Stimulated activated naive B cell treated with anti-CD40 and anti-IgM and Interleukin-4, amounts not matched to agents 10 μg/mL and 1 μg/mL and 100 μg/mL, for 72 hours (primary cell): Measurements from ENCODE around the gene CBFA2T2.

Experiments used
- ATAC-seq, 2 donors: fragments of 150-1000 bp; cut with Tn5 transposase; replicated peaks; 2 replicates each; pipeline ENCODE4 v1.10.0; 2021; ENCODE audit warnings: moderate library complexity in 1 of 2
- DNase-seq: peaks from one replicate; pipeline ENCODE4 v3.0.0; 2021
- H3K27ac Mint-ChIP-seq: one replicate; pipeline ENCODE4 v1.8.0; 2022; ENCODE audit warnings: mild to moderate bottlenecking, mixed read lengths
- H3K27me3 Mint-ChIP-seq, 2 donors: one replicate each; pipeline ENCODE4 v1.8.0; 2022; ENCODE audit warnings: mixed read lengths in 2 of 2
- H3K36me3 Mint-ChIP-seq, 2 donors: one replicate each; pipeline ENCODE4 v1.8.0; 2022; ENCODE audit warnings: mixed read lengths in 2 of 2, mild to moderate bottlenecking in 1 of 2
- H3K4me1 Mint-ChIP-seq, 2 donors: one replicate each; pipeline ENCODE4 v1.8.0; 2022; ENCODE audit warnings: mixed read lengths in 2 of 2, mild to moderate bottlenecking in 1 of 2
- H3K4me3 Mint-ChIP-seq, 2 donors: one replicate each; pipeline ENCODE4 v1.8.0; 2022; ENCODE audit warnings: mild to moderate bottlenecking in 2 of 2, mixed read lengths in 2 of 2, moderate library complexity in 1 of 2
- H3K9me3 Mint-ChIP-seq, 2 donors: one replicate each; pipeline ENCODE4 v1.8.0; 2022; ENCODE audit warnings: mixed read lengths in 2 of 2, mild to moderate bottlenecking in 1 of 2

Gene CBFA2T2

GRCh38 chr20:33663161-33664084 lies 173.5 kb downstream of the CBFA2T2 start:
- peak; percentile 77 for DNase-seq
- peaks cover 4 to 6% of the 10 kb centered on the region in 2 donors for H3K36me3 Mint-ChIP-seq

DNA sequence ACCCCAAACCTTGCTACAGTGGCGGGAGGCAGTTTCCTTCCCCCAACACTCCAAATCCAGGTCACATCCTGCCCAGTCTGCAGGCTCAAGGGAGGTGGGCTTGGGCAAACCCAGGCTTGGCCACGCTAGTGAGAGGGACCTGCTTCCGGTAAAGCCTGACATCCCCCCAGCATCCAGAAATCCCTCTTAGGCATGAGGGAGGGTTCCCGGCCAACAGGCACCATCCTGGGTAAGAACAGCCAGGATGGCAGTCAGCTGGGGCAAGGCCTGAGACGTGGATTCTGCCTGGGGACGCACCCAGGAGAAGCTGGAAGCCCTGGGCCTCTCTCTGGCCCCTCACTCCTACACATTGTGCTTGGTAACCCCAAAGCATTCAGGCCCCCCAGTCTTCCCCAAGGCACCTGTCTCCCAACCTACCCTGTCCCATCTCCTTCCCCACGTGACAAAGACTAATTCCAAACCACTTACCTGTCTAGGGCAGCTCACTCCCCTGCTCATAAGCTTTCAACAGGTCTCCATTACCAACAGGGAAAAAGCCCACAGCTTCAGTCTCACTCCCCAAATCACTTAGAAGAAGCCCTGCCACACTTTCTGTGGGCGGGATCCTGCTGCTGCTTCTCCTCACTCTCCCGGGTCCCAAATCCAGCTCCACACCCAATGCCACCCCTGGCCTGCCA lies 174.3 kb downstream of the CBFA2T2 start:
- H3K4me3 Mint-ChIP-seq: peak overlapping the region; percentile 84 to 89
- no peak for ATAC-seq
- H3K9me3 Mint-ChIP-seq: no peaks in the 10 kb centered on the region
- H3K4me1 Mint-ChIP-seq: peaks cover 28 to 43% of the 10 kb centered on the region in 2 donors
- H3K27ac Mint-ChIP-seq: peak overlapping the region; percentile 80
- no peak for DNase-seq
- H3K36me3 Mint-ChIP-seq: peaks cover under 1 to 2% of the 10 kb centered on the region in 2 donors
- H3K27me3 Mint-ChIP-seq: no peaks in the 10 kb centered on the region

More at GRCh38 chr20:33663161-33664084, 173.5 kb downstream of the CBFA2T2 start:
- Mint-ChIP-seq H3K4me3 (peak overlapping the region; percentile 84 to 89), H3K27me3 (no peaks in the 10 kb centered on the region), H3K4me1 (peaks cover 28 to 41% of the 10 kb centered on the region in 2 donors), H3K9me3 (no peaks in the 10 kb centered on the region), H3K27ac (peak overlapping the region; percentile 81)
- ATAC-seq: peak; percentile 61 to 71

GRCh38 chr20:33664762-33665144 lies 174.9 kb downstream of the CBFA2T2 start:
- peaks cover 0 to 1% of the 10 kb centered on the region in 2 donors for H3K36me3 Mint-ChIP-seq
- H3K4me1 Mint-ChIP-seq: peaks cover 29 to 43% of the 10 kb centered on the region in 2 donors
- peak overlapping the region; percentile 84 to 89 for H3K4me3 Mint-ChIP-seq
- no peaks in the 10 kb centered on the region for H3K9me3 Mint-ChIP-seq
- ATAC-seq: no peak
- peak overlapping the region; percentile 80 for H3K27ac Mint-ChIP-seq
- H3K27me3 Mint-ChIP-seq: no peaks in the 10 kb centered on the region
- DNase-seq: no peak

GRCh38 chr20:33666293-33667244 lies 176.7 kb downstream of the CBFA2T2 start, which contains the start of gene ACTL10:
TSS of gene ACTL10 (plus strand) at chr20:33666943. CDS start at chr20:33667498, 555 bp downstream.
- ATAC-seq (peak; percentile 74 to 76), DNase-seq (peak; percentile 94)
- Mint-ChIP-seq H3K4me1 (peaks cover 30 to 43% of the 10 kb centered on the region in 2 donors), H3K27ac (peak within 1 kb of the TSS; percentile 91), H3K9me3 (no peaks in the 10 kb centered on the region), H3K27me3 (no peaks in the 10 kb centered on the region), H3K4me3 (peak within 1 kb of the TSS; percentile 85 to 86), H3K36me3 (peaks cover 0 to 3% of the 10 kb centered on the region in 2 donors)

DNA sequence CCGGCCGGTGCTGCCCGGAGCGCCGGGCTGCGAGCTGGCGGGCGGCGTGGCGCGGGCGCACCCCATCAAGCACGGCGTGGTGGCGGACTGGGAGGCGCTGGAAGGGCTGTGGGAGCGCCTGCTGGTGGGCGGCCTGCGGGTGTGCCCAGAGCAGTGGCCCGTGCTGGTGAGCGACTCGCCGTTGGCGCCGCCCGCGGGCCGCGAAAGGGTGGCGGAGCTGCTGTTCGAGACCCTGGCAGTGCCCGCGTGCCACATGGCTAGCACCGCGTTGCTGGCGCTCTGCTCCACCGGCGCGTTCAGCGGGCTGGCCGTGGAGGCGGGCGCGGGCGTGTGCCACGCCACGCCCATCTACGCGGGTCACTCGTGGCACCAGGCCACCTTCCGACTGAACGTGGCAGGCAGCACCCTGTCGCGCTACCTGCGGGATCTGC lies 177.4 kb downstream of the CBFA2T2 start:
- DNase-seq (peak; percentile 49), ATAC-seq (peak; percentile 19 to 28)
- Mint-ChIP-seq H3K27me3 (no peaks in the 10 kb centered on the region), H3K36me3 (peaks cover 0 to 3% of the 10 kb centered on the region in 2 donors), H3K4me1 (peaks cover 28 to 43% of the 10 kb centered on the region in 2 donors), H3K4me3 (peak overlapping the region; percentile 85 to 86), H3K27ac (peak overlapping the region; percentile 91), H3K9me3 (no peaks in the 10 kb centered on the region)

- H3K4me3 Mint-ChIP-seq: peak overlapping the region; percentile 85 to 86
- peaks cover 0 to 3% of the 10 kb centered on the region in 2 donors for H3K36me3 Mint-ChIP-seq
- H3K27me3 Mint-ChIP-seq: peaks cover 0 to 3% of the 10 kb centered on the region in 2 donors
- ATAC-seq (peak; percentile 55 to 56), DNase-seq (peak; percentile 76)
- peaks cover 26 to 42% of the 10 kb centered on the region in 2 donors for H3K4me1 Mint-ChIP-seq
- H3K9me3 Mint-ChIP-seq: no peaks in the 10 kb centered on the region
- peak overlapping the region; percentile 91 for H3K27ac Mint-ChIP-seq
Measured at GRCh38 chr20:33667676-33668465, 178.0 kb downstream of the CBFA2T2 start.

DNA sequence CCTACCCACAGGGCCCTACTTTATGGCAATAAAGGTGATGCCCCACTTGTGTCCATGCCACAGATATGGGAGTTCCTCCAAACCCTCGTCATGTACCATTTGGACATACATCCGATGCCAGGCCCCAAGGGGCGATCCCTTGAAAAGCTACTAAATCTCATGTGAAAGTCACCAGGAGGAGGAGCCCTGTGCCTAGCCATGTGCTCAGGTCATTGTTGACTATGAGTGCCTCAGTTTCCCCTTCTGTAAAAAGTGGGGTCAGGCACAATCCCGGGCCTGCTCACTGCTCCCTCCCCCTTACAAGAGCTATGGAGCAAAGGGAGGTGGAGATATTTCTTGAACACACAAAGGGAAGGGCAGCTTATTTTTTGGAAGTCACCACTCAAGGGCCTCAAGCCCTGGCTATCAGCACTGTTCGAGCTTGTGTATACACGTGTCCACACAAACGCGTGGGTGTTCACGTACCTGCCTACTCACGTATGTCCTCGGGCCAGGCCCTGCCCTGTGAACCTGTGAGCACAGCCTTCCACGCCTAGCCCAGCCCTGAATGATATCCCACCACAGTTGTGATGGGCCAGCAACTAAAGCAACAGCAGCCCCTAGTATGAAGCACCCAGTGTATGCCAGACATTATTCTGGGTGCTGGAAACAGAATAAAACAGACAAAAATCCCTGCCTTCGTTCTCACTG lies 178.7 kb downstream of the CBFA2T2 start:
- DNase-seq (no peak), ATAC-seq (no peak)
- peak overlapping the region; percentile 85 to 86 for H3K4me3 Mint-ChIP-seq
- no peak overlapping the region for H3K27ac Mint-ChIP-seq
- no peaks in the 10 kb centered on the region for H3K9me3 Mint-ChIP-seq
- H3K4me1 Mint-ChIP-seq: peaks cover 30 to 45% of the 10 kb centered on the region in 2 donors
- peaks cover 0 to 3% of the 10 kb centered on the region in 2 donors for H3K36me3 Mint-ChIP-seq
- H3K27me3 Mint-ChIP-seq: peaks cover 0 to 6% of the 10 kb centered on the region in 2 donors

DNA sequence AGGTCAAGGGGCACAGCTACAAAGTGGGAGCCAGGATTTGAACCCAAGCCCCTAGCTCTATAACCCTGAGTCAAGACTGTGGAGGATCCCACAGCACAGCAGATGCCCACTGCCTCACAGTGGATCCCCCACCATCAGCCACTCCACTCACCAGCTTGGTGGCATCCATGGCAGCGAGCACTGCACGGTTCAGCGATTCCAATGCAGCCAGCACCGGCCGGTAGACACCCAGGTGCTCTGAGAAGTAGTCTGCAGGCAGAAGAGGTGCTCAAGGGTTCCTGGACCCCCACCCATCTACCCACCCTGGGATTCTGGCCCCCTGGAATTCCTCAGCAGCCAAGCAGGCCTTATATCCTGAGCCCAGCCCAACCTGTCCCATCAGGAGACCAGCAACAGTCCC lies 179.3 kb downstream of the CBFA2T2 start:
- H3K9me3 Mint-ChIP-seq: no peaks in the 10 kb centered on the region
- H3K27me3 Mint-ChIP-seq: peaks cover 0 to 6% of the 10 kb centered on the region in 2 donors
- no peak overlapping the region for H3K4me3 Mint-ChIP-seq
- ATAC-seq (no peak), DNase-seq (no peak)
- peaks cover 0 to 3% of the 10 kb centered on the region in 2 donors for H3K36me3 Mint-ChIP-seq
- peaks cover 30 to 42% of the 10 kb centered on the region in 2 donors for H3K4me1 Mint-ChIP-seq
- H3K27ac Mint-ChIP-seq: no peak overlapping the region

GRCh38 chr20:33669873-33670640 lies 180.2 kb downstream of the CBFA2T2 start:
- peaks cover 25 to 34% of the 10 kb centered on the region in 2 donors for H3K4me1 Mint-ChIP-seq
- ATAC-seq (no peak), DNase-seq (no peak)
- no peak overlapping the region for H3K27ac Mint-ChIP-seq
- H3K4me3 Mint-ChIP-seq: no peak overlapping the region
- H3K36me3 Mint-ChIP-seq: peaks cover 0 to 3% of the 10 kb centered on the region in 2 donors
- H3K9me3 Mint-ChIP-seq: no peaks in the 10 kb centered on the region
- peaks cover 0 to 6% of the 10 kb centered on the region in 2 donors for H3K27me3 Mint-ChIP-seq

GRCh38 chr20:33670715-33671499 lies 181.0 kb downstream of the CBFA2T2 start:
- peaks cover 0 to 6% of the 10 kb centered on the region in 2 donors for H3K27me3 Mint-ChIP-seq
- no peak overlapping the region for H3K27ac Mint-ChIP-seq
- no peak for DNase-seq
- no peak for ATAC-seq
- H3K4me3 Mint-ChIP-seq: no peak overlapping the region
- H3K9me3 Mint-ChIP-seq: no peaks in the 10 kb centered on the region
- peaks cover 26 to 30% of the 10 kb centered on the region in 2 donors for H3K4me1 Mint-ChIP-seq
- peaks cover 2 to 3% of the 10 kb centered on the region in 2 donors for H3K36me3 Mint-ChIP-seq

- Mint-ChIP-seq H3K9me3 (no peaks in the 10 kb centered on the region), H3K27me3 (peaks cover 0 to 6% of the 10 kb centered on the region in 2 donors), H3K4me1 (peaks cover 22 to 24% of the 10 kb centered on the region in 2 donors), H3K27ac (no peak overlapping the region), H3K4me3 (no peak overlapping the region), H3K36me3 (peaks cover 9 to 10% of the 10 kb centered on the region in 2 donors)
- DNase-seq (no peak), ATAC-seq (no peak)
Measured at GRCh38 chr20:33671573-33672288, 181.8 kb downstream of the CBFA2T2 start.
